ENCODE data around the gene MUC5AC. TPM values are rescaled to one million over a fixed set of nuclear protein-coding genes. Genes with fewer than 3 reads are reported as not detected.
A peak's percentile ranks its signal among the peaks of the same experiment; 100 is the strongest.

Gene MUC5AC
- total RNA-seq, 5 donors from 2014 or later (not counting 1 experiment from before 2014, with no cell fraction given), result 0.03 TPM; not detected in 2

DNA sequence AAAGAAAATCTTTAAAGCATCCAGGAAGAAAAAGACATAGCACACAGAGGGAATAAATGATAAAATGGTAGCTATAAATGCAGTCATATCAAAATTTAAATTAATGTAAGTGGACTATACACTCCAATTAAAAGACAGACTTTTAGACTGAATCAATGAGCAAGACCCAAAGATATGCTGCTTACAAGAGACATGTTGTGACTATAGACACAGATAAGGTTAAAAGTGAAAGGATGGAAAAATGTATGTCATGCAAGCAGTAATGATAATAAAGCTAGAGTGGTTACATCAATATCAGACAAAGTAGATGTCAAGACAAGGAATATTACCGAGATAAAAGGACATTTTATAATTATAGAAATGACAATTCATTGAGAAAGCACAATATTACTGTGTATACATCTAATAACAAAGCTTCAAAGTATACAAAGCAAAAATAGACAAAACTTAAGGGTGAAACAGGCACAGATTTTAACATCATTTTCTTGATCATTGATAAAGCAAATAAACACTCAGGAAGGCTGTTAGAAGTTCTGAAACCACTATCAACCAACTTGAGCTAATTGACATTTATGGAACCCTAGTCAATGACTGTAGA, 22.8 kb upstream of the MUC5AC start:
- H3K9me3 Mint-ChIP-seq, result peaks cover 16 to 27% (median 22%) of the 10 kb centered on the region in 3 donors
- no peak overlapping the region for H3K4me3 ChIP-seq (ENCODE audit: control insufficient read depth in 1 of 2, extremely low read depth in 1 of 2, low read length in 1 of 2)
- no peak overlapping the region for H3K27ac Mint-ChIP-seq
- no peaks in the 10 kb centered on the region for H3K36me3 Mint-ChIP-seq
- H3K36me3 ChIP-seq (ENCODE audit: control insufficient read depth in 2 of 2, extremely low read depth in 1 of 2, insufficient read depth in 1 of 2, low read length in 1 of 2), result no peaks in the 10 kb centered on the region
- H3K27ac ChIP-seq (ENCODE audit: low read length), result no peak overlapping the region
- H3K9me3 ChIP-seq, result peaks cover 8% of the 10 kb centered on the region
- CTCF ChIA-PET, result no interaction called here
- POLR2A ChIA-PET, result no interaction called here
- peaks cover 23 to 35% of the 10 kb centered on the region in 2 donors for H3K27me3 Mint-ChIP-seq
- ATAC-seq (replicated peaks in 1 of 4), result no peak
- peaks cover 2 to 27% of the 10 kb centered on the region in 2 experiments for H3K27me3 ChIP-seq (replicated peaks in 1 of 2; ENCODE audit: control insufficient read depth in 2 of 2, extremely low read depth in 1 of 2, insufficient read depth in 2 of 2, low read length in 1 of 2)
- H3K4me3 Mint-ChIP-seq, result no peak overlapping the region
- WGBS (ENCODE audit: insufficient coverage), result no CpG with 5 or more reads among the region's 1 CpG
- no peak for DNase-seq
- no peaks in the 10 kb centered on the region for H3K4me1 ChIP-seq (ENCODE audit: control insufficient read depth in 1 of 2, extremely low read depth in 1 of 2, insufficient read depth in 2 of 2, low read length in 2 of 2)
- no peaks in the 10 kb centered on the region for H3K4me1 Mint-ChIP-seq

DNA sequence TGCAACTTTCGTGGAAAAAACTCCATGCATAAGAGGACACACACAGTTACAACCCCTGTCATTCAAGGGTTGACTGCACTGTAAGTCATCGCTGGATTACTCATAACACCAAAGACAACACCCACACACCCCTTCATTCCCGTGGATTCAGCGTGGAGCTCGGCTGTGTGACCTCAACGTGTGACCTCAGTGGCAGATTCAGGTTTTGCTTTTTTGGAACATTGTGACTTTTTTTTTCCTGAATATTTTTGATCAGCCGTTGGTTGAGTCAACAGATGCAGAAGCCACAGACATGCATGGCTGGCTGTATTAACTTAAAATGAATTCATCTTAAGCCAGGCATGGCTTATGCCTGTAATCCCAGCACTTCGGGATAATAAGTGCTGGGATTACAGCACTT, 19.7 kb upstream of the MUC5AC start:
- Histone ChIP-seq H3K4me3 (ENCODE audit: control insufficient read depth in 1 of 2, extremely low read depth in 1 of 2, low read length in 1 of 2) (no peak overlapping the region), H3K27ac (ENCODE audit: low read length) (no peak overlapping the region), H3K4me1 (ENCODE audit: control insufficient read depth in 1 of 2, extremely low read depth in 1 of 2, insufficient read depth in 2 of 2, low read length in 2 of 2) (no peaks in the 10 kb centered on the region), H3K27me3 (replicated peaks in 1 of 2; ENCODE audit: control insufficient read depth in 2 of 2, extremely low read depth in 1 of 2, insufficient read depth in 2 of 2, low read length in 1 of 2) (peaks cover 2 to 14% of the 10 kb centered on the region in 2 experiments), H3K36me3 (ENCODE audit: control insufficient read depth in 2 of 2, extremely low read depth in 1 of 2, insufficient read depth in 1 of 2, low read length in 1 of 2) (no peaks in the 10 kb centered on the region), H3K9me3 (peaks cover 8% of the 10 kb centered on the region)
- no peak for DNase-seq
- Mint-ChIP-seq H3K36me3 (no peaks in the 10 kb centered on the region), H3K4me3 (no peak overlapping the region), H3K9me3 (peaks cover 27 to 42% (median 28%) of the 10 kb centered on the region in 3 donors), H3K4me1 (no peaks in the 10 kb centered on the region), H3K27me3 (peaks cover 17 to 24% of the 10 kb centered on the region in 2 donors), H3K27ac (no peak overlapping the region)
- ChIA-PET CTCF (no interaction called here), POLR2A (no interaction called here)
- ATAC-seq (replicated peaks in 1 of 4), result no peak
- 50% methylated on average over 8 of the region's 8 CpGs for WGBS (ENCODE audit: insufficient coverage)

DNA sequence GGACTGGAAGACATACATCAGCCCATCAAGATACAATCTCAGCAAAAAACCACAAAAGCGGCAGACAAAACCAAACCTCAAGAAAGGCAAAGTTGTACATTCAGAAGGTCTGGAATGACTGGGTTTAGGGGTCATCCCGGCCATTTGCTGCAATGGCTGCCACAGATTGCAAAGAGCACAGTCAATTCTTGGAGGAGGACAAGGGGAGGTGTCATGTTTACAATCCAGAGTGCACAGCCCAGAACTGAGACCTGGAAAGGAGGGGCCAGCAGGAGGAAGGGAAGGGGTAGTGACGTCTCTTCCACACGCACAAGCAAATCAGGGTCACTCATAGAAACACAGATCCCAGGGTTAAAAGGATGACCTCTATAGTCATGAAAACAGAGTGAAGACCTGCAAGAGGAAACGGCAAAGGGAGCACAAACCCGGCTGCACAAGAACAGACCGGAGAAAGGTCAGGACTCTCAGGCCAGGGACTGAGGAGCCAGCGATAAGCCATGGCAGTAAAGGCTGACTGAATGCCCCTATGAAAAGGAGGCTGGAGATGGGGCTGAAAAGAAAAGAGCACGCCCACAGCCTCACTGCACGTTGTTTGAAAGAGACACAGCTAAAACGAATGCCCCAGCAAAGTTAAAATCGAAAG, 18.2 kb upstream of the MUC5AC start:
- POLR2A ChIA-PET, result no interaction called here
- 71% methylated on average over 9 of the region's 12 CpGs for WGBS (ENCODE audit: insufficient coverage)
- no peak overlapping the region for H3K4me3 Mint-ChIP-seq
- ATAC-seq (replicated peaks in 1 of 4) (no peak), DNase-seq (no peak)
- CTCF ChIA-PET, result no interaction called here
- peaks cover 9 to 21% of the 10 kb centered on the region in 2 donors for H3K27me3 Mint-ChIP-seq
- H3K27ac Mint-ChIP-seq, result no peak overlapping the region
- H3K9me3 Mint-ChIP-seq, result peaks cover 24 to 41% (median 28%) of the 10 kb centered on the region in 3 donors
- Histone ChIP-seq H3K27ac (ENCODE audit: low read length) (no peak overlapping the region), H3K36me3 (ENCODE audit: control insufficient read depth in 2 of 2, extremely low read depth in 1 of 2, insufficient read depth in 1 of 2, low read length in 1 of 2) (no peaks in the 10 kb centered on the region), H3K4me1 (ENCODE audit: control insufficient read depth in 1 of 2, extremely low read depth in 1 of 2, insufficient read depth in 2 of 2, low read length in 2 of 2) (no peaks in the 10 kb centered on the region), H3K9me3 (peaks cover 5% of the 10 kb centered on the region), H3K4me3 (ENCODE audit: control insufficient read depth in 1 of 2, extremely low read depth in 1 of 2, low read length in 1 of 2) (no peak overlapping the region), H3K27me3 (replicated peaks in 1 of 2; ENCODE audit: control insufficient read depth in 2 of 2, extremely low read depth in 1 of 2, insufficient read depth in 2 of 2, low read length in 1 of 2) (peaks cover 2 to 9% of the 10 kb centered on the region in 2 experiments)
- H3K36me3 Mint-ChIP-seq, result no peaks in the 10 kb centered on the region
- H3K4me1 Mint-ChIP-seq, result no peaks in the 10 kb centered on the region

DNA sequence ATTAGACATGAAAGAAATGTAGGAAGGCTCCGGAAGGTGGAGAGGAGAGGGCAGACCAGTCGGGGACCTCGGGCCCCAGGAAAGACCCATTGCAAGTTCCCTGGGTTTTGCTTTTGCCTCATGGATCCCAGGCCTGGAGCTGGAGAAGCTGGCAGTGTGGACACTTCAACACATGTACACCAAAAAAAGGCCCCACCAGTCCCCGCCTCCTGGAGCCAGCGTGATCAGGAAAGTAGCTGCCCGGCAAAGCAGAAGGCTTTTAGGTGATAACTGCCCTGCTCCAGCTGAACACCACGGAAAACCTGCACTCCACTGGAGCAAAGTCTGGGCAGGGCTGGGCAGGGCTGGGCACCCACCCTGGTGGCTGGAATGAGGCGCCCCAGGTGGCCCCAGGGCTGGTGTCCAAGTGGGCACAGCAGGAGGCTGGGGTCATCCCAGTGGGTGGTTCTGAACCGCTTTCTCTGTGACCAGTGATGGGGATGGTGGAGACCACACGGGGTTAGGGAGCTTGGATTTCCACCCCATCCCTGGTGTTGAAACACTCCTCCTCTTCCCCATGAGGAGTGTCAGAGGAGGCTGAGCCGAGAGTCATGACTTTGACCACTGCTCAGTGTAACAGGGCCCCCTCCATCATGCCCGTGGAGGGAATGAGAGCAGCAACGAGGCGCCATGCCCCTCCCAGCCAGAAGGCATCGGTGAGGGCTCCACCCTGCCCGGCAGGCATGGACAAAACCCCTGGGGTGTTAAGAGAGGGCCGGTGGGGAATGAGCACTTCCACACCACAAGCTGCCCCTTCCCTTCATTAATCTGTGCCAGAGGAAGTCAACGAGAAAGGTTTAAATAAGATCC, 16.9 kb upstream of the MUC5AC start:
- CTCF ChIA-PET, result no interaction called here
- DNase-seq (peak in 1 of 35 experiments; percentile 23), ATAC-seq (replicated peaks in 1 of 4) (no peak)

DNA sequence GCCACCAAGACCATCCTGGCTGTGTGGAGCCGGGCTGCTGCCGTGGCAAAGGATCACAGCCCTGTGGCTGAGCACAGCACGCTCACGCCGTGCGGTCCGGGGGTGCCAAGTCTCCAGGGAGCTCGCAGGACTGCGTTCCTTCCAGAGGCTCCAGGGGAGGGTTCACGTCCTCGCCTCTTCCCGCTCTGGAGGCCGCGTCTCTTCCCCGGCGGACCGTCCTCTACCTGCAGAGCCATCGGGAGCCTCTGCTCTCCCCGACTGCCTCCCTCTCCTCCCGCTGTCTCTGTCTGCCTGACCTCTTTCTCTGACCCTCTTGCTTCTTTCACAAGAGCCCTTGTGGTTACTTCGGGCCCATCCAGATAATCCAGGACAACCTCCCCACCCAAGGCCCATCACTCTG, 11.4 kb upstream of the MUC5AC start:
- H3K27me3 ChIP-seq (replicated peaks in 1 of 2; ENCODE audit: control insufficient read depth in 2 of 2, extremely low read depth in 1 of 2, insufficient read depth in 2 of 2, low read length in 1 of 2), result peaks cover 0 to 15% of the 10 kb centered on the region in 2 experiments
- H3K4me3 ChIP-seq (ENCODE audit: control insufficient read depth in 1 of 2, extremely low read depth in 1 of 2, low read length in 1 of 2), result no peak overlapping the region
- WGBS (ENCODE audit: insufficient coverage), result 98% methylated on average over 21 of the region's 21 CpGs
- POLR2A ChIA-PET, result no interaction called here
- Mint-ChIP-seq H3K36me3 (no peaks in the 10 kb centered on the region), H3K27ac (no peak overlapping the region), H3K27me3 (peaks cover 0 to 8% of the 10 kb centered on the region in 2 donors), H3K4me3 (no peak overlapping the region), H3K9me3 (peaks cover 22 to 33% (median 24%) of the 10 kb centered on the region in 3 donors), H3K4me1 (no peaks in the 10 kb centered on the region)
- no peaks in the 10 kb centered on the region for H3K4me1 ChIP-seq (ENCODE audit: control insufficient read depth in 1 of 2, extremely low read depth in 1 of 2, insufficient read depth in 2 of 2, low read length in 2 of 2)
- CTCF ChIA-PET, result no interaction called here
- ATAC-seq (replicated peaks in 1 of 4), result no peak
- DNase-seq, result no peak
- no peaks in the 10 kb centered on the region for H3K9me3 ChIP-seq
- H3K36me3 ChIP-seq (ENCODE audit: control insufficient read depth in 2 of 2, extremely low read depth in 1 of 2, insufficient read depth in 1 of 2, low read length in 1 of 2), result no peaks in the 10 kb centered on the region
- H3K27ac ChIP-seq (ENCODE audit: low read length), result no peak overlapping the region

More for the DNA sequence above, 16.9 kb upstream of the MUC5AC start:
- Histone ChIP-seq H3K4me1 (ENCODE audit: control insufficient read depth in 1 of 2, extremely low read depth in 1 of 2, insufficient read depth in 2 of 2, low read length in 2 of 2) (no peaks in the 10 kb centered on the region), H3K36me3 (ENCODE audit: control insufficient read depth in 2 of 2, extremely low read depth in 1 of 2, insufficient read depth in 1 of 2, low read length in 1 of 2) (no peaks in the 10 kb centered on the region), H3K9me3 (no peaks in the 10 kb centered on the region), H3K27ac (ENCODE audit: low read length) (no peak overlapping the region), H3K27me3 (replicated peaks in 1 of 2; ENCODE audit: control insufficient read depth in 2 of 2, extremely low read depth in 1 of 2, insufficient read depth in 2 of 2, low read length in 1 of 2) (peaks cover 0 to 9% of the 10 kb centered on the region in 2 experiments), H3K4me3 (ENCODE audit: control insufficient read depth in 1 of 2, extremely low read depth in 1 of 2, low read length in 1 of 2) (no peak overlapping the region)
- POLR2A ChIA-PET, result no interaction called here
- Mint-ChIP-seq H3K27me3 (peaks cover 8 to 20% of the 10 kb centered on the region in 2 donors), H3K4me3 (no peak overlapping the region), H3K9me3 (peaks cover 22 to 35% (median 24%) of the 10 kb centered on the region in 3 donors), H3K4me1 (no peaks in the 10 kb centered on the region), H3K36me3 (no peaks in the 10 kb centered on the region), H3K27ac (no peak overlapping the region)
- 89% methylated on average over 10 of the region's 18 CpGs for WGBS (ENCODE audit: insufficient coverage)

- no peak for DNase-seq
Observed at GRCh38 chr11:1147792-1148191, 10.0 kb upstream of the MUC5AC start.

More at GRCh38 chr11:1147792-1148191, 10.0 kb upstream of the MUC5AC start:
- ChIA-PET CTCF (no interaction called here), POLR2A (no interaction called here)
- Mint-ChIP-seq H3K4me1 (peaks cover 0 to 3% (median 2%) of the 10 kb centered on the region in 3 donors), H3K9me3 (peaks cover 11 to 19% (median 13%) of the 10 kb centered on the region in 3 donors), H3K27me3 (peaks cover 0 to 12% of the 10 kb centered on the region in 2 donors), H3K36me3 (no peaks in the 10 kb centered on the region), H3K4me3 (no peak overlapping the region), H3K27ac (no peak overlapping the region)
- ATAC-seq (replicated peaks in 1 of 4), result no peak
- Histone ChIP-seq H3K4me3 (ENCODE audit: control insufficient read depth in 1 of 2, extremely low read depth in 1 of 2, low read length in 1 of 2) (no peak overlapping the region), H3K9me3 (no peaks in the 10 kb centered on the region), H3K27me3 (replicated peaks in 1 of 2; ENCODE audit: control insufficient read depth in 2 of 2, extremely low read depth in 1 of 2, insufficient read depth in 2 of 2, low read length in 1 of 2) (peaks cover 0 to 29% of the 10 kb centered on the region in 2 experiments), H3K36me3 (ENCODE audit: control insufficient read depth in 2 of 2, extremely low read depth in 1 of 2, insufficient read depth in 1 of 2, low read length in 1 of 2) (no peaks in the 10 kb centered on the region), H3K4me1 (ENCODE audit: control insufficient read depth in 1 of 2, extremely low read depth in 1 of 2, insufficient read depth in 2 of 2, low read length in 2 of 2) (peaks cover 0 to 7% of the 10 kb centered on the region in 2 experiments), H3K27ac (ENCODE audit: low read length) (no peak overlapping the region)
- WGBS (ENCODE audit: insufficient coverage), result 96% methylated on average over 6 of the region's 6 CpGs
